ENCODE data around the gene GRIK2.
"Not testable (repeated sequence)": the region's sequence is repeated elsewhere in the genome, so short reads cannot be mapped to it uniquely, and the experiment has no call there.

GRIK2 gene

DNA sequence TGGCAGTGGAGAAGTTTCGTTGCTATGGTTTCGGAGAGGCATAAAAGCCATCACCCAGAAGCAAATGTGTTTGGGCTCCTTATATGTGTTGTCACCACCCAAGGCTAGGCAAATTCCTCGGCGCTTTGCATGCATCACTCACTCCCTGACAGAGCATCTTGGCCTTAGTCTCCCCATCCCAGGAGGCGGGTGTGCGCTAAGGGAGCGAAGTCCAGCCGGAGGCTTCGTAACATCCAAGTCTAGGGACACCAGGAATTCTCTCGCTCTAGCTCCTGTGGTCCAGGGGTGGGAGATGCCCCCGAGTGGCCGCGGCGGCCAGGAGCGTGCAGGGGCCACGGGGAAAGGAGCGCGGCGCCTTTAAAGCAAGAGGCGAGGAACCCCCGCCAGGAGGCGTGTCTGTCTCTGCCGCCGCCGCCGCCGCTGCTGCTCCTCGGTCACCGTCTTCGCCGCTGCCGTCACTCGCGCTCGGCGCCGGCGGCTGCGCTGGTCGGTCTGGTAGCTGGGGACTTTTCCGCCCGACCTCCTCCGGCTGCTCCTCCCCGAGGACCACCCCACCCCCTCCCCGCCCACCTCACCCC, at the start of gene GRIK2:
Gene GRIK2, plus strand, starts transcription at position 458 of the 578 bp plus-strand sequence.
- peak; percentile 20 for DNase-seq

DNA sequence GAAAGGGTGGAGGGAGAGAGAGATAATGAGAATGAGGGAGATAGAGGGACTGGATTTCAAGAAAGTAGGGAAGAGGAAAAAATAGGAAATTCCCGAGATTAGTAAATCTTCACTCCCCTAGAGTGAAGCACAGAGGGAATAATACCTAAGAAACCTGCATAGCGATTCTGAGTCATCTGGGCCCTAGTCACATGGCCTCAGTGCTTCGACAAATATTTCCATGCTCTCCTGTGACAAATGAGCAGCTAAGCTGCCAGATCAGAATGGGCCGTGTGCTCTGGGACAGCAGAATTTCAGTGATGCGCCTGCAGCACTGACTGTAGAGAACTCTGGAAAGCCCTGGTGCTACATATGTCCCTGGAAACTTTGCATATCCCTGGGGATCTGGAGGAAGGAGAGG, 48.6 kb upstream of the GRIK2 start:
- DNase-seq: no peak

DNA sequence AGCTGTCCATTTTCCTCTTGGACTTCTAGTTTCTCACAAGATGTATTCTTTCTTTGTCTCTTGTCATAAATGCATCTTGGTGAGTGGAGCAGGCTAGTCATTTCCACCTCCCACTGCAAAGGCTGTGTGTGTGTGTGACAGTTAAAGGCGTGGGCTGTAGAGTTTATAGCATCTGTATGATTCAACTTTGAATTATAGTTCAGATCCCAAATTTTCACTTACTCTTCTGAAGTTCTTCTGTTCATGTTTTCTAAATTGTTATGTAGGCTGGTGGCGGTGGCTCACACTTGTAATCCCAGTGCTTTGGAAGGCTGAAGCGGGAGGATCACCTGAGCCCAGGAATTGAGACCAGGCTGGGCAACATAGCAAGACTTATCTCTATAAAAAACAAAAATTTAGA, 44.7 kb upstream of the GRIK2 start:
- DNase-seq: no peak

DNA sequence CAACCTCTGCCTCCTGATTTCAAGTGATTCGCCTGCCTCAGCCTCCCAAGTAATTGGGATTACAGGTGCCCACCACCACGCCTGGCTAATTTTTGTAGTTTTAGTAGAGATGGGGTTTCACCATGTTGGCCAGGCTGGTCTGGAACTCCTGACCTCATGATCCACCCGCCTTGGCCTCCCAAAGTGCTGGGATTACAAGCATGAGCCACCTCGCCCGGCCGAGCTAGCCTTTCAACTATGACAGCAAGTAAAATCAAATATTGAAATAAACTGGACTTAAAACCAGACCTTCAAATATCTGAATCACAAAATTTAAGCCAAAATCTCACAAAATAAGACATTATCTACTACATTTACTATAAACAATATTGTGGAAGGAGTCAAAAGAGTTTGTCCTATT, 42.9 kb upstream of the GRIK2 start:
- not testable (repeated sequence) for DNase-seq

DNA sequence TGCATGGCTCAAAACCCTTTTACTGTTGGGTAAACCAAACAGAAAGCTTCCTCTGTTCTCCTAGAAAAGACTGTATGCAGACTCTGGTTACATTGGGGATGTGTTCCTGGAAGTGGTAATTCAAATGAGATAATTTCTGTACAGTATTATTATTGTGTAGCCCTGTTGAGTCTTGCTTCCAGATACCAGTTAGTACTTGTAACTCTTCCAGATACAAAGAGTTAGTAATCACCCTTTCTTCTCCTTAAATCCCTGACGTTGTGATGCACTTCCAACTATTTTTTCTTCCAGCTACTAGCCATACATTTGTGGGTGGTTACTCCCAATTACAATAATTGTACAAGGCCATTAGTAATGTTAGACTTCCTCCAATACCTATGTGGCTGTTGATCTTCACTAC, 42.3 kb upstream of the GRIK2 start:
- DNase-seq: no peak

DNA sequence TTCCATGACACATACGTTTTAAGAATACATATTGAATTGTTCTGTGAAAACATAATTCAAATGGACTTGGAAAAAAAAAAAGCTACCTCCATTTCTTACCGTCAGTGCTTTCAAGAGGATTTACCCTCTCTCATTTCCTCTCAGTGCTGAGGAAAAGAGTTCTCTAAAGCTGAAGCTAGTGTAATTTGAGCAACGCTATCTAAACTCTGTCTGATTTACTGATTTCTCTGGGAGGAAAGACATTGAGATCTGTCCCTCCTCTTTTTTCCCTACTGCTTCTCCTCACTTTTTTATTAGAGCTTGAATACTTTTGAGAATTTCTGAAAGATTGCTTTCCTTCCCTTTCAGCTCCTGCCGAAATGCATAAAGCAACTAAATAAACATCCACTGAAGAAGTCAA, 41.2 kb upstream of the GRIK2 start:
- no peak for DNase-seq

DNA sequence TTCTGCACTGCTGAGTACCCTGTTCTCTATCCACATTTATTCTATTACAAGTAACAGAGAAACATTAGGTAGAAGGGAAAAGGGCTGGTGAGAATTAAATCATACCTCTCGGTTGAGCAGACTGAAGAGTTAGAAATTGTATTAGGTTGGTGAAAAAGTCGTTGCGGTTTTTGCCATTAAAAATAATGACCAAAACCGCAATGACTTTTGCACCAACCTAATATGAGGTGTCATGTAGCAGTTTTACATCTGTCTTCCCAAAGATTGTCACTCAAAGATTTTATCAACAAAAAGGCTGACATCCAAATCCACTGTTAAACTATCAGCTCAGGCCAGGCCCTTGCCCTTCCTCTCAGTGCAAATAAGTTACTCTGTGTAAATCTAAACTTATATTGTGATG, 28.3 kb upstream of the GRIK2 start:
- DNase-seq: no peak

DNA sequence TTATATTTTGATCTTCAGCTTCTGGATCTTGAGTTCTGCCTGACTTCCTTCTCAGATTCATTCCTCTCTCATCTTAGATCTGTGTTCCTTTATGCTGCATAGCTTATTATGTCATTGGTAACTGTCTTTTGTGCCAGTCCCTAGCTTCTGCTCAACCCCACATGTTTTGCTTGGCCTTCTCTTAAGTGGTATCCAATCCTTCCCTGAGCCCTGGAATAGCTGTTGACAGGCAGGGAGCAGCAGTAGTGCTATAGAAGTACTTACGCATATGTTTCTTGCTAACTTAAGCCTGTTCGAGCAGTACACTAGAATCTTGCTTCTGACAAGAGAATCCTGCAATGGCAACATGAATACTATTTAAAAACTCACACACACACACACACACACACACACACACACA, 13.6 kb upstream of the GRIK2 start:
- DNase-seq: no peak

DNA sequence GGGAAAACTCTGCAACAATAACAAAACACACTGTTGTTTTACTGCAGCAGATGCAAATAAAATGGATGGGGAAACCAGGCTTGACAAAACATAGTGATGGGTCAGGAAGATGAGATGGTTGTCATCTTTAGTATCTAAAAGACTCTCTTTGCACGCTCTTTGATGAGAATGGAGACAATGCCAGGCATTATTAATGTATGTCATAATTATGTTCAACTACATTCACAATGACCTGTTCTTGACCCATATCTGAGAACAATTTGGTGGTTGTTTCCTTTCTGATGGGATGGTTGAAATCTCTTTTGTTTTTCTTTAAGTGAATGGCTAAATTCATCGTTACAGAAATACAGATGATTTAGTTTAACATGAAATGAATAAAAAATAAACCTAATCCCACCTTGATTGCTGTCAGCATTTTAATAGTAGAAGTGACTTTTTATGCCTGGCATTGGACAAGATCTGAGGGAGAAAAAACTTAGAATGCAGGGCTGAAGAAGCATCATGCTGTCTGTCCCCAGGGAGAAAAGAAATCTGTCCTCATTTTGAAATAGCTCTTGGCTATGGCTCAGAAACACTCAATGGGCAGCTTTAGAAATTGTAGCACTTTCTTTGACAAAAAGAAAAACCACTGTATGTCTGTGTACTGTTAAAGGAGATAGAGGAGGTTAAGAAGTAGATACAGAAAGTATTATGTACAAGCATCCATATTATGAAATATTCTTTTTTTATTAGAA, 12.4 kb upstream of the GRIK2 start:
- no peak for DNase-seq

DNA sequence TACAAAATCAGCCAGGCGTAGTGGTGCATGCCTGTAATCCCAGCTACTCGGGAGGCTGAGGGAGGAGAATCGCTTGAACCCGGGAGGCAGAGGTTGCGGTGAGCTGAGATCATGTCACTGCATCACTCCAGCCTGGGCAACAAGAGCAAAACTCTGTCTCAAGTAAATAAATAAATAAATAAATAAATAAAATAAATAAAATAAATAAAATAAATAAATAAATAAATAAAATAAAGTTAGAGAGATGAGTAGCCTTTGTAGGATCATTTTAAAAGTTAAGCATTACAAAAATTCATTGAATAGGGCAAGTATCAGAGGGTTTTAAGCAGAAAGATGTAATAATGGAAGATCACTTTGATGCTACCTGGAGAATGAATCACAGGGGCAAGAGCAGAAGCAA, 9.8 kb upstream of the GRIK2 start:
- not testable (repeated sequence) for DNase-seq

DNA sequence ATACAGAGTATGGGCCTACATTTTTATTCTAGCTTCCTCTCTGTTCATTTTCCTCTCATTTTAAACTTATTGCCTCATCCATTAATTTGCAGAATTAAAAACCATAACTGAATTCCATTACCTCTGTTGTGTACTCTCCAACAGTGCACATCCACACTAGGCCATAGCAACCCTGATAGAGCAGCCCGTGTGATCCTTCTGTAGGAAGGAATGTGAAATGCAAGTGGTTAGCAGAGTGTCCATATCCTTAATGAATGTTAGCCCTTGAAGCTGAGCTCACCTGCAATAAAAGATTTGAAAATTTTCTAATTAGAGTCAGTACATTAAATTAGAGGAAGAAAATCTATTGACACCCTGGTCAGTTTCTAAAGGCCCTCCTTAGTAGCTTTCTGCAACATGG, 6.5 kb upstream of the GRIK2 start:
- no peak for DNase-seq

DNA sequence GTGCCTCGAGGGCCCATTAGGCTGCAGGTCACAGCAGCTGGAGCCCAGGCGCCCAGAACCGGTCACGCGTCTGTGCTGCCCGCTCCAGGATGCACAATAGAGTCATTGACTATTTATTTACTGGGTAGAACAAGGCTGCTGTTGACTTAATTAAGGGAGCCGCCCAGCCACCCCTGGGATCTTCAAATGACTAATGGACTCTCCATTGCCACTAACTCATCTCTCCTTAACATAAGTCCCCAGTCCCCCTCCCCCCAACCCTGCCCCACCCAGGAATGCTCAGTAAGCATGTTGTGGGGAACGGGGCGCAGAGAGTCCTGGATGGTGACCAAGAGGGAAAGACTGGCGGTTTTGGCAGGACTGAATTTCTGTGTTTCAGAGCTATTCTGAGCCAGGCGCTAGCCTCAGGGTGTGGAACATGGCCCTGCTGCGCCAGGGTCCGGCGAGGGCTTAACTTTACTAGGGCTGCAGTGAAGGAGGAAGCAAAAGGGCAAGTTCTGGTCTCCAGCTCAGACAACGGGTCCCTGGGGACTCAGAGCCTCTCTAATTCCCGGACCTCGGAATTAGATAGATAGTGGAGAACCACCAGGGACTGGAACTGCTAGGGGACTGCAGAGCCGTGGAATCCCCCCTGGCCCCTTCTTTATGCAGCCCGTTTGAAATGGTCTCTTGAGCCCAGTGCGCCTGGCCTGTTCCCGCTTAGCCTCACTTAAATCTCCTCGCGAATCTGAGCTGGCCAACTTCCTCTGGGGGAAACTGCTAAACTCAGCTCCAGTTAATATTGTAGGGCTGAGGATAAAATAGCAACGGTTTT, 1.5 kb upstream of the GRIK2 start:
- no peak for DNase-seq

DNA sequence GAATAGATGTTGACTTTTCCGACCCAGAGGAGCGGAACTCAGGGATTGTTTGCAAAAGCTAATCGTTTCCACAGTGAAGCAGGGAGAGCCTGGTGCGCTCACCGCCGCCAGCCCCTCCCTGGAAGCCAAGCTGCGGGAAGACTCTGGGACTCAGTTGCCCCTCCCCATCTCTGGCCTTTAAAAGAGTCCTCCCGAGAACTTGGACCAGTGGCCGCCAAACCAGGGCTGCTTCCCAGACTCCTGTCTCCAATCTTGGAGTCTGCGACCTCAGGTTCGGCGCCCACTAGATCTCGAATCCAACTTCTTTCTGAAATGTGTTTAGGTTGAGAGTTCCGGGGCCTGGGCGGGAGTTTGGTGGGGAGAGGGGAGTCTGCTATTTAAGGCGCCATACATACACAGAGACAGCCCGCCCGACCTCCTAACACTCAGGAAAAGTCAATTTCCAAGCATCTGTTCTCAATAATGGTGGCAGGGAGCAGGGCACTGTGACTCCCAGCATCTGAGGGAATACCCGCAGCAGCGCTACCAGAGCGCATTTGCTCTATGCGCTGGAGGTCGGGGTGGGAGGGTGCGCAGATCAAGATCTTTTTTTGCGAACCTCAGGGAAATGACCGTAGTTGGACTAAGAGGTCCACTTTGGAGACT, 800 bp upstream of the GRIK2 start:
- no peak for DNase-seq

DNA sequence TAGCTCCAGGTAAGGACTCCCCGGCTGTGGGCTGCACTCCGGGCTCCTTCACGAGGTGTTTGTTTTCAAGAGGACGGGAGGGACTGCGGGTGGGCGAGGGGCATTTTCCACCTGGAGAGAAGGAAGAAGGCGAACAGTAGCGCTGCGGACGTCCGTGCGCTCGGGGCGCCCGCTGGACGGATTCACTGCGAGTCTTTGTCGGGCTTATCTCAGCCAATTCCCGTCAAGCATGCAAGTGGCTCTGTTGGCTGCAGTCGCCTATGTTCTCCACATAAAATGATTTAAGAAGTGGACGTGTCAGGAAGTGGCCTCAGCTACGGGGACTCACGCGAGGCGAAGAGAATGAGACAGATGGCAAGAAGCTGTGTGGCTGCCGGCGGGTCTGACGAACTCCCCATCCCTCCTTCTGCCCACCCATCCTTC, 332 bp downstream of the GRIK2 start:
- no peak for DNase-seq

DNA sequence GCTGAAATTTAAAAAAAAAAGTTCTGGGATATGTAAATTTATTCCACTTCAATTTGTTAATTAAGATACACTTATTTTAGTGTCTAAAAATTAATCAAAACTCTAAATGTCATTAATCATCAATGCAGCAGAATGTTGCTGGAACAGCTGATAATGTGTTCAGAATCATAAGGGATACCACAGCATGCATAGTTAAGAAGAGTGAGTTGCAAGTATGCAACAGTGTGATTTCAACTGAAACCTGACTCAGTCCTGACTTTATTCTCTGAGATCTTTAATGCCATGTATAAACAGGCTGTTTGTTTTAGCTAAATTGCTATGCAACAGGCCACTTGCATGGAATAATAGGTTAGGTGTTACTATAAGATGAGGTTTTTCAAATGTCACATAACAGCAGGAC, 1.4 kb downstream of the GRIK2 start:
- no peak for DNase-seq

DNA sequence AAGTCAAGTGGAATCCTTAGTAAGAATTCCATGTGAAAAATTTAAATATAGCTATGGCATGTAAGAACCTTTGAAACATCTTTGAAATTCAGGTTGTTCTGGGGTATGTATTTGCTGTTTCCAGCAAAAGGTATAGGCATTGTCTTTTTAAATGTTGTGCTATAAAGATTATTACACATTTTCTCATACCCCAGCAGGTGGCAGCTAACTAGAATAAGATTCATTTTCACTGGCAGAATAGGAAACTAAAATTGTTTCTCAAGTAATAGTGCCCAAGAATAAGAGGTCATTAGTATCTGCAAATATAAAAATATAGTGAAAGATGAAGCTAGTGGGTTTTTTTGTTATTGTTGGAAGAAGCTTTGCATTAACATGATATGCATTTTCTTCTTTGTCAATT, 1.8 kb downstream of the GRIK2 start:
- DNase-seq: no peak

DNA sequence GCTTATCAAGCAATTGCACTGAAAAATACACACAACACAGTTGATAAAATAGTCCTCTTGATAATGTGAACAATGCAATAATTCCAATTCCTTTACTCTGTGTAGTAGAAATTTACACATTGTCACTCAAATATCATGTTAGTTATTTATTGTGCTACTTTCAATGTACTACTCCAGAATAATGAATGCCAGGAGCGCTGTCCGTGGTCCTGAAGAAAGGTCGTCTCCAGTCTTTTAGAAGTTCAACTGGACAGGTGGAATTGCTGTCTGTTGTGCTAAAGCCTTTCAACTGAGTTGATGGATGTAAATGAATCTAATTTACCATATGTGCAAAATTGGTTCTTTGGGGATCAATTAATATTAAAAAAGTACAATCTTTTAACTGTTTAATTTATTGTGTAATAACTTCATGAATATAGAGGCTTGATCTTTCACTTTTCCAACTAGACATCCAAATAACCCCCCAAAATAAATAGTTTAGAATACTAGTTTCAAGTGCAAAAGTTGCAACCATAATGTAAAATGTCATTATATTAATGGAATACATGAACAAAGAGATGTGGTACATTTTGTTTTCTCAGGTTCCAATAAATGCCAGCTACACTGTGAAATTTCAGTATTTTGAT, 3.2 kb downstream of the GRIK2 start:
- DNase-seq: no peak

DNA sequence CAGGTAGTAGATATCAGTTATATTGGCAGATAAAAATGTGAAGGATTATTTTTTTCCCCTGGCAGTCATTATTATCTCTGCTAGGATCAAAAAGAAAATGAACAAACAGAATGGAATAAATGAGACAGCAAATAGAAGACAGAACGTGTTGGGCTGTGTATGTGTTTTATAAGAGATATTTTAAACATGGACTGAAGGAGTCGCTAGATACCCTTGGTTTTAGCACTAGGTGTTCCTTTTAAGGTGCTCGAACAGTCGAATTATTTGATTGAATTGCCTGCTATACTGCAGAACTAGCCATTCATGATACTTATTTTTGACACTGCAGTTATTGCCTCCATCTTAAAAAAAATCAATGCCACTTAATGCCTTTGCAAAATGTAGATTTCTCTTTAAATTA, 3.7 kb downstream of the GRIK2 start:
- no peak for DNase-seq

DNA sequence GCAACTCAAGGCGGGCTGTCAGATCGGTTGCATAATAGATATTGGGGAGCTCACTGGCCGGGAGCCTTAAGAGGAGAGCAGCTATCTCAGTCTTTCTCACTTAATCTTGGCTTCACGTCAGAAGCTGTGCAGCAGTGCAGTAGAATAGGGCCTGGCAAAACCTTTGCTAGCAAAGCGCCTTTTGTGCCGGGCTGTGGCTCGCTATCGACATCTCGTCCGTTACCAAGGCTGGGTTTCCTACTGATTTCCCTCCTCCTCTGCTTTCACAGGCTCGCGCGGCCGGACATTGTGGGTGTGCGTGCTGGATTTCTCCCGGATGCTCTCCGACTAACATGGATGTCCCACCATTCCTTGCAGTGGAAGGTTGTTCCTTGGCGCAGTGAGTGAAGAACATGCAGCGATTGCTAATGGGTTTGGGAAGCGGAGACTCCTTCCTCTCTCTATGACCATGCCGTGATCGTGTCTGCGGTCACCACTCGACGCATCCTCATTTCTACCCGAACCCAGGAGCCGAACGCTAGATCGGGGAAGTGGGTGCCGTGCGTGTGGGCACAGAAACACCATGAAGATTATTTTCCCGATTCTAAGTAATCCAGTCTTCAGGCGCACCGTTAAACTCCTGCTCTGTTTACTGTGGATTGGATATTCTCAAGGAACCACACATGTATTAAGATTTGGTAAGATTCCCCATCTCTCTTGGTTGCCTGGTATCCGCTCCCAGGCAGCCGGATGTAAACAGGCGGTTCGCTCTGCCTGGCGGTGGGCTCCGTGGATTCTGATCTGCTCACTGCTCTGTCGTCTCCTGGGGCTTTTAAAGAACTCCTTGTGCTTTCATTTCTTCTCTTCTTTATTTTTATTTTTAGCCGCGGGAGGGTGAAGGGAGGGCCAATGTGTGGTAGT, 5.5 kb downstream of the GRIK2 start:
- DNase-seq: no peak

DNA sequence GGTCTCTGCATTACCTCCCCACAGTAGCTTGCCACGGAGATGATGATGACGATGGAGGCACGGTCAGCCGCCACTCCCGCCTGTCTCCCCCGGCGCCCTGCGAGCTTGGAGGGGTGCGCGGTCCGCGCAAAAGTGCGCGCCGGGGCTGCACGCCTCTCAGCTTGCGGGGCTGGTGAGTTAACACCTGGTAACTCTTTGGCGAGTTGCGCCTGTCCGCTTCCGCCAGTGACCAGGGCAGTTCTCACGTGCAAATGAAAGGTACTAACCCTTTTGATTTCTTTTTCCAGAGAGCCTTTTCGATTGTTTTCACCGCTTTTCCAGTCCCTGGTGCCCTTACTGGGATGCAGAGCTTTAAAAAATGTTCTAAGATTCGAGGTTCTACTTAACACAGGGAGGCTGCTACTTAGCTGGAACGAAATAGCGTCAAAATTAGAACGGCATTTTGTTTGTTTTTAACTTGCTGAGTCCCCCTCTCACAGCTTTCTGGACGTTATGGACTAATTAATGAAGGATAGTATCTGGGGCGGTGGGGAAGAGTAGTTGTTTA, 6.2 kb downstream of the GRIK2 start:
- no peak for DNase-seq

DNA sequence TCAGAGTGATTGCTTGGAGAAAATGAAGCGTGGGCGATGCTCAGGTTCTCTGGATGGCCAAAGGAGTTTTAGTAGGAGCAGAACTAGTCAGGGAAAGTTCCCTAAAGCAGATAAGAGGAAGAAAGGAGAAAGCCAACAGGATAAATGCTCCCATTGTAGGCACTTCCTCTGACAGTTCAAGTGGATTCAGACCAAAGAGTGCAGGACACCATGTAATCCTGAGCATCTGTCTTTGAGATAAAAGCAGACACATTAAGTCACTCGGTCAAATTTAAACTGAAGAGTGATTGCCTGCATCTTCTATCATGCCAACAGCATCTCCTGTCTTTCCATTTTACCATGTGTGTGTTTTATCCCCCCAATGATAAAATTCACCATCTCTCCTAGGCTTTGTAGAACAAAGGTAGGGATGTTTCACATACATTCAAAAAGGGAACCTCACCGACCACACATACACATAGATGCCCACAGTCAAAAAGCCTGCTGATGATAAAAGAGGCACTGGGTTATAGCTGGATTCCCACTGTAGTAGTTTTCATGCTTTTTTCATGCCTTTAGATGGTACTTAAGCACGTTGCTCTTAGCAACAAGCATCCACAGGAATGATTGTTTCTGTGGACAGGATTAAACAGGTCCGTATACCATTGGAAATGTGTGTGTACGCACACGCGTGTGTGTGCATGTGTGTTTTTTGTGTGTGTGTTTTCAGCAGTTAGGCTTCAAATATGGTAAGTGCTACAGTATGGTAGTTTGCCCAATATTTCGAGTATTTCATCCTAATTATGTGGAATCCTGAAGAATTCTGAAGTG, 7.0 kb downstream of the GRIK2 start:
- no peak for DNase-seq
